SH-SY5Y (cell line): ENCODE data around the gene GIPC1.

Experiments used
- GATA2 ChIP-seq: IDR thresholded peaks from 2 replicates; pipeline ENCODE4 v1.6.1; 2011; ENCODE audit warnings: mild to moderate bottlenecking, low read depth, low read length
- GATA3 ChIP-seq: IDR thresholded peaks from 2 replicates; pipeline ENCODE4 v1.6.1; 2011; ENCODE audit warnings: low read depth, mild to moderate bottlenecking, low read length, moderate library complexity

DNA sequence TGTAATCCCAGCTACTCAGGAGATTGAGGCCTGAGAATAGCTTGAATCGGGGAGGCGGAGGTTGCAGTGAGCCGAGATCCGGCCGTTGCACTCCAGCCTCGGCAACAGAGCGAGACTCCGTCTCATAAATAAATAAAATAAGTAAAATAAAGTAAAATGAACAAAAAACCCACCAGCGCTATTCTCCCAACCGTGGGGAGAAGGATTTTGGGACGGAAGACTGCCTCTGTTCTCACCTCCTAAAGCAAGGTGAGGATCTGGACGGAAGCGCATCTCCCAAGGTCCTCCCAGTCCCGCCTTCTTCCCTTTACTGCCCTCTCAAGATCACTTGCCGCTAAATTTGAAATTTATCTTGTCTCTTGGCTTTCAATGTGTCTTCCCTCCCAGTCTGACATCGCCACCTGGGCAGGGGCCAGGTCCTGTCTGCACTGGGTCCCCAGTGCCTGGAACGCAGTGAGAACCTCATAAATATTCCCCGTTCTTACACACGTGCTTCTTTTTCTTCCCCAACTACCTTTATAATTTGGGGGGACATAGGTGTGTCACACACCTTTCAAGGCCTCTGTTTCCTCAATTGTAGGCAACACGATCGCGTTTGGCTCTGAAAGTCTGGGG, 23.4 kb upstream of the GIPC1 start:
- no peak for TF ChIP-seq GATA3
- TF ChIP-seq GATA2: no peak
